Duodenal mucosa (tissue), 2 donors: ENCODE data around the gene NES.

Source experiments
- H3K27ac ChIP-seq: one replicate; pipeline ENCODE4 v1.7.0; 2013; ENCODE audit warnings: low read depth, low read length
- H3K27me3 ChIP-seq, 2 donors: one replicate each; pipeline ENCODE4 v1.7.0; 2013; ENCODE audit warnings: low read length in 2 of 2, control low read depth in 1 of 2; ENCODE audit not compliant: insufficient read depth in 2 of 2, control insufficient read depth in 1 of 2
- H3K36me3 ChIP-seq, 2 donors: one replicate each; pipeline ENCODE4 v1.7.0; 2013; ENCODE audit warnings: low read length in 2 of 2, control low read depth in 1 of 2; ENCODE audit not compliant: insufficient read depth in 2 of 2, control insufficient read depth in 1 of 2
- H3K4me1 ChIP-seq, 2 donors: one replicate each; pipeline ENCODE4 v1.7.0; 2013; ENCODE audit warnings: low read length in 2 of 2, control low read depth in 1 of 2; ENCODE audit not compliant: insufficient read depth in 2 of 2, control insufficient read depth in 1 of 2
- H3K4me3 ChIP-seq, 2 donors: one replicate each; pipeline ENCODE4 v1.7.0; 2013; ENCODE audit warnings: low read length in 2 of 2, low read depth in 1 of 2
- H3K9ac ChIP-seq, 2 donors: one replicate each; pipeline ENCODE4 v1.7.0; 2013; ENCODE audit warnings: low read length in 2 of 2, low read depth in 1 of 2
- H3K9me3 ChIP-seq, 2 donors: one replicate each; pipeline ENCODE4 v1.7.0; 2013; ENCODE audit warnings: low read length in 2 of 2, control low read depth in 1 of 2; ENCODE audit not compliant: control insufficient read depth in 1 of 2

The NES gene

GRCh38 chr1:156692441-156692924 is 15.3 kb upstream of the NES start:
- H3K4me1 ChIP-seq, result peaks cover 30 to 39% of the 10 kb centered on the region in 2 donors
- no peaks in the 10 kb centered on the region for H3K9me3 ChIP-seq
- H3K36me3 ChIP-seq, result no peaks in the 10 kb centered on the region
- no peak overlapping the region for H3K27ac ChIP-seq
- no peak overlapping the region for H3K9ac ChIP-seq
- no peak overlapping the region for H3K4me3 ChIP-seq
- H3K27me3 ChIP-seq, result peaks cover 16 to 38% of the 10 kb centered on the region in 2 donors

- peaks cover 16 to 38% of the 10 kb centered on the region in 2 donors for H3K27me3 ChIP-seq
Measured at GRCh38 chr1:156691665-156692440, 14.6 kb upstream of the NES start.

GRCh38 chr1:156691191-156691590 is 14.0 kb upstream of the NES start:
- H3K4me3 ChIP-seq, result no peak overlapping the region
- no peaks in the 10 kb centered on the region for H3K36me3 ChIP-seq
- H3K27me3 ChIP-seq, result peaks cover 16 to 38% of the 10 kb centered on the region in 2 donors
- H3K4me1 ChIP-seq, result peaks cover 30 to 39% of the 10 kb centered on the region in 2 donors
- no peak overlapping the region for H3K27ac ChIP-seq
- no peaks in the 10 kb centered on the region for H3K9me3 ChIP-seq
- H3K9ac ChIP-seq, result no peak overlapping the region

More at GRCh38 chr1:156691665-156692440, 14.6 kb upstream of the NES start:
- peaks cover 30 to 39% of the 10 kb centered on the region in 2 donors for H3K4me1 ChIP-seq
- H3K9me3 ChIP-seq, result no peaks in the 10 kb centered on the region
- no peak overlapping the region for H3K4me3 ChIP-seq
- no peaks in the 10 kb centered on the region for H3K36me3 ChIP-seq
- H3K27ac ChIP-seq, result no peak overlapping the region
- H3K9ac ChIP-seq, result no peak overlapping the region

- Histone ChIP-seq H3K9me3 (no peaks in the 10 kb centered on the region), H3K9ac (no peak overlapping the region), H3K4me1 (peaks cover 30 to 39% of the 10 kb centered on the region in 2 donors), H3K27ac (no peak overlapping the region), H3K27me3 (peaks cover 16 to 38% of the 10 kb centered on the region in 2 donors), H3K4me3 (no peak overlapping the region), H3K36me3 (no peaks in the 10 kb centered on the region)
Measured at GRCh38 chr1:156690675-156691036, 13.4 kb upstream of the NES start.

GRCh38 chr1:156689953-156690674 is 12.9 kb upstream of the NES start:
- Histone ChIP-seq H3K4me3 (no peak overlapping the region), H3K4me1 (peaks cover 30 to 39% of the 10 kb centered on the region in 2 donors), H3K27me3 (peaks cover 16 to 38% of the 10 kb centered on the region in 2 donors), H3K27ac (no peak overlapping the region), H3K36me3 (no peaks in the 10 kb centered on the region), H3K9me3 (no peaks in the 10 kb centered on the region), H3K9ac (no peak overlapping the region)

- no peaks in the 10 kb centered on the region for H3K36me3 ChIP-seq
- H3K4me1 ChIP-seq, result peaks cover 27 to 36% of the 10 kb centered on the region in 2 donors
- H3K27ac ChIP-seq, result no peak overlapping the region
- H3K9ac ChIP-seq, result no peak overlapping the region
- no peaks in the 10 kb centered on the region for H3K9me3 ChIP-seq
- H3K27me3 ChIP-seq, result peaks cover 16 to 42% of the 10 kb centered on the region in 2 donors
- H3K4me3 ChIP-seq, result peak overlapping the region in 1 of 2 donors; percentile 40
Measured at GRCh38 chr1:156689035-156689952, 12.1 kb upstream of the NES start.

GRCh38 chr1:156684227-156684782 is 7.1 kb upstream of the NES start:
- Histone ChIP-seq H3K9ac (no peak overlapping the region), H3K9me3 (no peaks in the 10 kb centered on the region), H3K4me3 (no peak overlapping the region), H3K27ac (no peak overlapping the region), H3K4me1 (peaks cover 2 to 3% of the 10 kb centered on the region in 2 donors), H3K36me3 (no peaks in the 10 kb centered on the region), H3K27me3 (peaks cover 21 to 41% of the 10 kb centered on the region in 2 donors)

- H3K4me3 ChIP-seq, result no peak overlapping the region
- no peaks in the 10 kb centered on the region for H3K36me3 ChIP-seq
- no peaks in the 10 kb centered on the region for H3K9me3 ChIP-seq
- no peak overlapping the region for H3K27ac ChIP-seq
- H3K4me1 ChIP-seq, result peaks cover 3 to 10% of the 10 kb centered on the region in 2 donors
- H3K27me3 ChIP-seq, result peaks cover 37 to 51% of the 10 kb centered on the region in 2 donors
- H3K9ac ChIP-seq, result no peak overlapping the region
Measured at GRCh38 chr1:156682166-156682890, 5.1 kb upstream of the NES start.
